ENCODE measurements around the gene FAM229B.
A peak's percentile ranks its signal among the peaks of the same experiment; 100 is the strongest.
"Not testable (repeated sequence)": the region's sequence is repeated elsewhere in the genome, so short reads cannot be mapped to it uniquely, and the experiment has no call there.

FAM229B gene

DNA sequence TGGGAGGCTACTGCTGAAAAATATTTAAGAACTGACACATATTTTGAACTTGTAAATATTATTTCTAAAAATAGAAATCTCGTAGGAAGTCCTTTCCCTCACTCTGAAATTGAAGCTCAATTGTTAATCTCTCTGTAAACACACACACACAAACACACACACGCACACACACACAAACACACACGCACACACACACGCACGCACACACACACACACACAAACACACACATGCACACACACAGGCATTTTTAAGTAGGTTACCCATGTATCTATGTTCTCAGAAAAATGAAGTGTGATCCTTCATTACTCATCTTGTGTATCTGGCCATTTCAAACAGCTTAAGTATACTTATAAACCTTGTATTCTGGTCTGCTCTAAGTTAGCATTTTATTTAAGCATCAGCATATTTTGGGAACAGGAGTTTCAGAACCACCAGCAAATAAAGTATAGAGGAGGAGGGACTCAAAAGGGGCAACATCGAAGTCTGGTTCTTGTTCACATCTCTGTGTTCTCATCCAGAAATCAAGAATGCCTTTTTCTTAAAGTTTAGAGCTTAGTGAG lies 21.9 kb upstream of the FAM229B start:
- no peak for DNase-seq

DNA sequence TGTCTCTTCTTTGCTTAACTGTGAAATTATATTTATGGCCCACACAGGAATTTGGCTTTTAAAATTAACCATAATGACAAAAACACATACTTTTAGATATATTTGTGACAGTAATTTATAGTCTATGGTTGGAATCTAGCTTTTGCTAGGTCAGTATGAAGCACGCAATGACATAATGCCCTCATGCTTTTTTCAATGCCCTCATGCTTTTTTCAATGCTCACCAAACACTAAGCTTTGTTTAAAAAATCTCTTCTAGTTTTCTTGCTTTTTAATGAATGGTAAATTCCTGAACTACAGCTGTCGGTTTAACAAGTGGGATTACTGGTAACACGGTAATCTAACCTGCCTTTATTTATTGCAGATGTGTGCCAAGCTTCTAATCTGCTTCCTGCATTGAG lies 20.8 kb upstream of the FAM229B start:
- DNase-seq: no peak

DNA sequence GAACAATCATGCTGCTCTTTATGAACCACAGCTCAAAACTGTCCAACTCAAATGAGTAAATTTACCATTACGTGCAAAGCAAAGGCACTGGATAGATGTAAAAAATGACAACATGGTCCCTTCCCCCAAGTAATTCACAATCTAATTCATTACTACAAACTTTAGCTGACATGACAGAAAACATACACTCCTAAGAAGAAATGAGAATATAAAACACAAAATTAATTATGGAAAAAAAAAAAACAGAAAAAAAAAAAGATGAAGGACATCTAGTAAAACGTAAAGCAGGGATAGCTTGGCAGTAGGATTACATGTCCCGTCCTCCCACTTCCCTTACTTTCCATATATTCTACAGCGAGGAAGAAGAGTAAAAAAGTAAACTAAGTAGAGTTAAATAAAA lies 5.8 kb upstream of the FAM229B start:
- no peak for DNase-seq

DNA sequence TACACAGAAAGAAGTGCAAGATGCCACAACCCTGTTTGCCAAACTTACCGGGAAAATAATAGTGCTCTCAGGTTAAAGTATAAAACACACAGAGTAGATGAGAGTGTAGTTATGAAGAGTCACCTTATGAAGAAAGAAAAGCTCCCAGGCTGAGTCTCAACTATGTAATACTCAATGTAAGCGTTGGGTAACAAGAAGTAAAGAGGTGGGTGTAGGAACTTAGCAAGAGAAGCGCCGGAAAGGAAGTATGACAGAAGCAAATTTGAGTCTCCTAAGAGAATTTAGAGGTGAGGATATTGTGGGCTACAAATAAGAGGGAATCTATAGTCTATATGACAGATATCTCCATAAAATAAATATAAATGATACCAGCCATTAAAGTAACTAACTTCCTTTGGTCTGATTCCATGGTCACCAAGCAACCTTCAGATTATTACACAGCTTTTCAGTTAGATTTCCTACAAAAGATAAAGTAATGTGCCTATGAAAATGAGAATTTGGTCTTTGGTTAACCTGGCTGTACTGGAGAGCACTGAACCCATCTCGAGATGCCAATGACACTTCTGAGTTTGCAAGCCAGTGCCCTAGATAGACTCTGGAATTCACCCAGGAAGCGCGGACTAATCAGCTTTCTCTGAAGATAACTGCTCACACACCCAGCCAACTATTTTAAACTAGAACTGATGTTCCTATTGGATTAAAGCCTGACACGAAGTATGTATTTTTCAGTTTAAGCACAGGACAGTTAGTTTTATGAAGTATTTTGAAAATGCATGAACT lies 1.9 kb upstream of the FAM229B start:
- DNase-seq: no peak

DNA sequence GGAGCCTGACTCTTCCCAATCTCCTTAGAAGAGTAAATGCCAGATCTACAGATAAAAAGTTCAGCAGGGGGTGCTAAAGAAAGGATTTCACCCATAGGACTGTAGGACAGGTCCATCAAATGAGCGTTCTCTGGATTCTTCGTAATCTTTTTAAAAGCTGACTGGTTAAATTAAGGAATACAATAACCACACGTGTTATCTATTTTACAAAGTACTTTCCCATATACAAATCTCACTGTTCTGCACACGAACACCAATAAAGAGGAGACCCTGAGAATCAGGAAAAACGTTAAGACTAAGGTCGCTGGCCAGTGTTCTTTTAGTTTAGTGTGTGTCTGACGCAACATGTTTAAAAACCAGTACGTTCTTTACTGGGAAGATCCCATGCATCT lies 651 bp upstream of the FAM229B start:
- DNase-seq: no peak

DNA sequence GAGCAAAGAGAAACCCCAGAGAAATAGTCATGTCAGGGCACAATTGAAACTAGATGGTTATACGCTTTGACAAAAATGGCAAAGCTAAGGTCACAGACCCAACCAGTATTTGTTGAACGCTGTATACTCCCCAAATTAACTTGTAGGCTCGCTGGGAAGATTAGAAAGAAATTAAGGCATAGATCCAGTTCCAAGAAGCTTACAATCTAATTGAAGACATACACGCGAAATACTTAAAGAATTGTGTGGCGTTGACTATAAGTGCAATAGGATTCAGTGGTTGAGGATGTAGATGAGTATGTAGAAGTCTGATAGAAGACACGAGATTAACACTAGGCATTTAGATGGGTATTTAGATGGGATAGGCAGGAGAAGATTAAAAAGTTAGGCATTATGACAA lies 525 bp downstream of the FAM229B start:
- no peak for DNase-seq

DNA sequence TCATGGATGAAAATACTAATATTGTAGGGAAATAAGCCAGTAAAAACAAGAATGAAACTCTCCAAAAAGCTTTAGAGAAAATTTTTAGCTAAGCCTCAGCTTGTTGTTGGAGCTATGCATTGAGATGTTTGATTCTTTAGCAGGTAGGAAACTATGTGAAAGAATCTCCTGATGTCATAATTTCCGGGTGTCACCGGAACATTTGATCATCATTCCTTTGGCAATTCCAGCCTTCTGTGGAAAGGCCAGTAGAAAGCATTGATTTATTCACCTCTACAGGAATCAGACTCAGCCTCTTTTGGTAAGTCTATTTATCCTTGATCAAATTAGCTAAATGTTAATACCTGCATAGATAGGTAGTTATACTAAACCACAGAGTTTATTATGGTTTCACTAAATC lies 9.5 kb downstream of the FAM229B start:
- DNase-seq: no peak

DNA sequence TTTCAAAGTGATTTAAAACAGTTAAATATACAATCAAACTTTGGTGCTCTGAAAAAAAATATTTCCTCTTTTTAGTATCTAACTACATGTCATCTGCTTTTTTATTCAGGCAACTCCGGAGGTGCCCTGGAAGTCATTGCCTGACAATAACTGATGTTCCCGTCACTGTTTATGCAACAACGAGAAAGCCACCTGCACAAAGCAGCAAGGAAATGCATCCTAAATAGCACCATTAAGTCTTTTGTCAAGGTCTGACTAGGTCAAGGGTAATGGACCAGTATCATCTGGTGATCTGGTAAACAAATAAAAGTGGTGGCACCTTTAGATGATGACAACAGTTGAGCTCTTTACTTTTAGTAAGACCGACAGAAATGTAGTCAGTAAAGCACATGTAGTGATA lies 13.2 kb downstream of the FAM229B start:
- DNase-seq: no peak

DNA sequence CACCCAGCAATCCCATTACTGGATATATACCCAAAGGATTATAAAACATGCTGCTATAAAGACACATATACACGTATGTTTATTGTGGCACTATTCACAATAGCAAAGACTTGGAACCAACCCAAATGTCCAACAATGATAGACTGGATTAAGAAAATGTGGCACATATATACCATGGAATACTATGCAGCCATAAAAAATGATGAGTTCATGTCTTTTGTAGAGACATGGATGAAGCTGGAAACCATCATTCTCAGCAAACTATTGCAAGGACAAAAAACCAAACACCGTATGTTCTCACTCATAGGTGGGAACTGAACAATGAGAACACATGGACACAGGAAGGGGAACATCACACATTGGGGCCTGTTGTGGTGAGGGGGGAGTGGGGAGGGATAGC lies 18.6 kb downstream of the FAM229B start:
- DNase-seq: not testable (repeated sequence)

DNA sequence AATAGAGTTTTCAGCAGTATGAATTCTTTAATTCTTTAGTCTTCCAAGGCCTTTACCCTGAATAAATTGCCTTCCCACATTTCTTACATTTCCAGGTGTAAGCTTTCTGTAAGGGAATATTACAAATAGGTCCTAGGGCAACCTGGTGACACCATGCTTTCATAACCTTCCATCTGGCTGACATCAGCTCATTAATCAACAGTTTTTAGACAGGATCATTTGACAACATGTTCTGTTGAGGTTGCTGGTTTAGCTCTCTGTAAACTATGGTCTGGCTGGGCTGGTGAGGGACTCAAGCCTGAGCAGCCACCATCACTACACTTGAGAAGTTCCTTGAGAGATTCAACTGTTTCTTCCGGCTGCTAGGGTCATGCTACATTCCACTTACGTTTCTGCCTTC lies 19.2 kb downstream of the FAM229B start:
- DNase-seq: no peak

DNA sequence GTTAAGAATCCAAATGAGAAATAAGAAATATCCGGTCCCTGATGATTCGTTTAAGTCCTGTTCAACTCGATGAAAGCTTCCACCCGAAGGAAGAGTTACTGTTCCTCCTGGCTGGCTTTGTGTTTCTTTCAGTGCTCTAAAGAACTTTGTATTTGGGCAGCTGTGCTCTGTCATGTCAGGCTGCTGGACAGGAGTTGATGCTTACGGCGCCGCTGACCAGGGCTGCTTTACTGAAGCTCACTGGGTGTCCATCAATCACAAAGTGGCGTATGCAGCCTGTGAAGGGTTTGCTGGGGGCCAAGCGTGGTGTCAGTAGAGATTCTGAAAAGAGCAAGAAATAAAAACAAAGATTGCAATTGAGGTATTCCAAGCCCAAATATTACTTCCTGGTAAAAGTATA lies 21.9 kb downstream of the FAM229B start:
- no peak for DNase-seq

DNA sequence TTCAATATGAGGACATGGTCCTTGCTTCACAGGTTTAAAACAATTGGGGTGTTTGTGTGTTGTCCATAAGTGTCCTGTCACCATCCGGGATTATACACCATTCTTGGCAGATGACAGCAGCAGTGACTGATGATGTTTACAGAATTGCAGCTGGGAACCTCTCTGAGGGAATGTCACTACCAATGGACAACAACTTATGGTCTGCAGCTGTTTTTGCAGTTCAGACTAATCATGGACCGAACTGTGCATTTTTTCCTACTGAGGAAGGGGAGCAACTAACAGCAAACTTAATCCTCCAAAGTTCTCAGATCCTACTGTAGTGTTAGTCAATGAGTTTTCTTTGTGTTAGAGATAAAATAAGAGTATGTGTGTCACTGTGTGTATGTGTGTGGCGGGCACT lies 26.0 kb downstream of the FAM229B start:
- DNase-seq: no peak

DNA sequence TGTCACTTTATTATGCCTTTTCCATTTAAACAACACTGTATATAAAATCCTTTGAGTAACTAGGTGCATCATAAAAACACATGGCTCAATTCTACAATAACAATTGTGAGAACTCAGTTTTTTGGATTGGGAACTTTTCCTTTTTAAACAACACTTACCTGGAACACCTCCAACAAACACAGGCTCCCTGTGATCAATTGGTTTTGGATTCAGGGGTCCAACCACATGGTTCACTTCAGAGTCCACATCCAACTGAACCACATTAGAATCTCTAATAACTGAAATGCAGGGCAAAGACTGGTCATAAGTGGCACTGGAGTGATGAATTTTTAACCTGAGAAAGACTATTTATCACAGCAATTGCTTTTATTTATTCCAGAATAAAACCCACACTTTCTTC lies 26.5 kb downstream of the FAM229B start:
- no peak for DNase-seq

DNA sequence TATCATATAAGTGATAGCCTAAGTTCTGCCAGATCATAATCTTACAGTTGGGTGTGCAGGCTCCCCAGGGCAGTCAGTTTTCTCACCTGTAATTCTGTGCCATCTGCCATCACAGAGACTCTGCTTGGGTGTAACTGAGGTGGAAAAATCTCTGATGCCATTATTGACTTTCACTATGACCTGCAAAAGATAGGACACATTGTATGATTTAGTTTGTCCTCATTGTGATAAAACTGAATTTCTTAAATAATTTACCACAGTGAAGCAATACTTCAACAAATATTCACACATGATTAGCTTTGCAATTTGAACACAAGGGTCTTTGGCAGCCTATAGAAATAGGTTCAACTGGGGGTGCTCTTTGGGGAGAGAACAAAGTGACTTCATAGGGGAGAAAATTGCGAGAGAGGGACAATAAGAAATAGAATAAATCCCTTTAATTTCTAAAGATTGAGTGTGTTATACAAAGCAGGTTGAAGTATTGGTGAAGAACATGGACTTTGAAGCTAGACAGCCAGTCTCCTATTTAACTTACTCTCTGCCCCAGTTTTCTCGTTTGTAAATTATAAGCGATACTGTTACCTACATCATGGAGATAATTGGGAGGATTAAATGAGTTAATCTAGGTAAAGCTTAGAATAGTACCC lies 27.3 kb downstream of the FAM229B start:
- no peak for DNase-seq

DNA sequence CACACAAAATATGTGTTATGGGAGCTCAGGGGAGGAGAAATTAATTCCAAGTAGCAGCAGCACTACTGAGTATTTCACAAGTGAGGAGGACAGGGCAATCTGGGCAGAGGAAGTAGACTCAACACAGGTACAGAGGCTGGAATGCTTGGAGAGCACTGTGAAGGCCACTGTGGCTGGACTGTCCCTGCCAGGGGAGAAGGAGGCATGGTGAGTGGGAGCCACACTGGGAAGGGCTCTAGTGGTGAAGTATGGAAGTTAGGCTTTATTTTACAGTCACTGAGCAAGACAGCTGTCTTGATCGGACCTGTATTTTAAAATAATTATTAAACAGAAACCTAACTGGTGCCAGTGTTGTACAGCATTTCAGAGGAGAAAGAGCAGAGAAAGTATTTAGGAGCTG lies 28.8 kb downstream of the FAM229B start:
- DNase-seq: no peak

DNA sequence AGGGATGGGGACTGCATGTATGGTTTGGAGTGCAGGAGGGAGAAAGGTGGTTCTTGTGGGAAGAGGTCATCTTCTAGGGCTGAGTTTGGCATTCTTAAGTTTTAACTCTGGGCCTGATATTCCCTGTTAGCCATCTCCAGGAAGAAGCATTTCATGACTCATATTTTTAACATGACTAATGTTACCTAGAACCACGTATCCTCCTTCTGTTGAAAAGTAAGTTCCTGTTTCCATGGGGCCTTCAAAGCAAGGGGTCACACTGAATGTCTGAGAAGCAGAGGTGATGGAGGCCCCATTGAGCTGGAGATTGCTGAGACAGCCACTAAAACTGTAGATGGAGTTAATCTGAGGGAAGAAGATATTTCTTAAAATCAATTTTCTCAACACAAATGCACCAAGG lies 30.2 kb downstream of the FAM229B start:
- DNase-seq: no peak

DNA sequence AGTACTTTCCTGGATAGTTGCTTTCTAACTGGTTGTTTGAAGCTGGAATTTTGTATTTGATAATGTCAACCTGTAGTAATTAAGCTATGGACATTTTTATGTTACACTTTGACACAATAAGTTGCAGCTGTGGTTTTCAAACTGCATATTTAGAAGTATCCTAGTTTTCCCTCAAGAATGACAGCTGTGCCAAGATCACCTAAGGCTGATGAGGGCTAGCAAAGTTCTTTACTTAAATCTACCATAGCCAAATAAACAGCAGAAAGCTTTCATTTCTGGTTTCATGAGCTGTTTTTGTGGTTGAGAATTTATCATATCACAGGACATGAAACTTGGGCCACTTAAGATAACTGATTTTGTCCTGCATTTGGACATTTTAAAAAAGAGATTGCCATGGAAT lies 30.6 kb downstream of the FAM229B start:
- DNase-seq: no peak

DNA sequence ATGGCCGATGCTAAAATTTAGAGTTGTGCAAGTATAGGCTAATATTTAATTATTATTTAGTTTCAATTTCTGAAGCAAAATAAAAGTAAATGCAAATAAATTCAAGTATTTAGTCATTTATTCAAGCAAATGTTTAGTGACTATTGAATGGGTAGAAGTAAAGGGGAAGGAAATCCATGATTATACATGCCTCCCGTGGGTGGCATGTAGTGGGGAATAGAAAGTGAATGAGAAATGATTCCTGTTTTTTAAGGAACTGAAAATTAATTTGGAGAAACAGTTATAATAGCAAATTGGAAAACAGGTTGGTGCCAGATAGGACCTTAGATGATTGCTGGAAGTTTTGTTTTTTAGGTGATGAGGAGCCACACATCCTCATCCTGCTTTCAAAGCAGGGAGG lies 35.4 kb downstream of the FAM229B start:
- no peak for DNase-seq

DNA sequence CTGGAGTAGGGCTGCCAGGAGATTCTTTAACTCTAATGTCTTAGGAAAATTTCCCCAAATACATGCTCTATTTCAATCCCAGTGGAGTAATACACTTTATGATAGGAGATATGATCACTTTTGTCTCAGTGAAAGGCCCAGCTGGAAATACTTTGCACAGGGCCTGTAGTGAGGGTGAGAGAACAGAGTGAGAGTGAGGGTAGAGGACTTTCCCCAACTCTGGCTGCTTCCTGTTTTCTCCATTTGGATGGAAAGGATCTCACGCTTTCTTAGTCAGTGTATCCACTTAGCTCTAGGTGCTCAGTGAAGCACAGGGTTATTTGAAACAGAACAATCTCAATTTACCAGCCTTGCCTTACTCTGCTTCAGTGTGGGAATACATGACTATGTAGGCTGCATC lies 36.6 kb downstream of the FAM229B start:
- no peak for DNase-seq

DNA sequence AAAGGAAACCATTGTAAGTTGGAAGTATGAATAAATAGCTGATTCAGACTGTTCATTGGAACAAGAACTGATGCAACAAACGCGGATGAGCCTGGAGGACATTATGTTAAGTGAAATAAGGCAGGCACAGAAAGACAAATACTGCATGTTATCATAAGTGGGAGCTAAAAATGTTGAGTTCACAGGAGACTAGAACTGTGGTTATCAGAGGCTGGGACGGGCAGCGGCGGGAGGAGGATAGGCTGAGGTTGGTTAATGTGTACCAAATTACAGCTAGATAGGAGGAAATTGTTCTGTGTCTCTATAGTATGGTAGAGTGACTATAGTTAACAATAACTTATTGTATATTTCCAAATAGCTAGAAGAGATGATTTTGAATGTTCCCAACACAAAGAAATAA lies 40.8 kb downstream of the FAM229B start:
- DNase-seq: no peak

DNA sequence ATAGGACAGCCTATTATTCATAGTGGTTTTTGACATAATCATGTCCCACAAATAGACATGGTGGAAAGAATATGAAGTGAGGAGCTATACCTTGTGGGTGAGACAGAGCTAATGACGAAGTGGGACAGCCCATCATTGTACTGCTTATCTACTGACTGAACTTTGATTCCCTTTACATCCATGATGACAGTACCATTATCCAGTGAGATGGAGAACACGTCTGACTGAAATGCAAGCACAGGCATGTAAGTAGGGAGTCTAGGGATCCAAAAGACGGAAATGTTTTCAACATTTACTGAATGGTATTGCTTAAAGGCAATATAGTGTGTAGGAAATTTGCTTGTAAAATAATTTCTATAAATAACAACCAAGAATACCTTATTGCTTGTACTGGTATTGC lies 43.5 kb downstream of the FAM229B start:
- no peak for DNase-seq

DNA sequence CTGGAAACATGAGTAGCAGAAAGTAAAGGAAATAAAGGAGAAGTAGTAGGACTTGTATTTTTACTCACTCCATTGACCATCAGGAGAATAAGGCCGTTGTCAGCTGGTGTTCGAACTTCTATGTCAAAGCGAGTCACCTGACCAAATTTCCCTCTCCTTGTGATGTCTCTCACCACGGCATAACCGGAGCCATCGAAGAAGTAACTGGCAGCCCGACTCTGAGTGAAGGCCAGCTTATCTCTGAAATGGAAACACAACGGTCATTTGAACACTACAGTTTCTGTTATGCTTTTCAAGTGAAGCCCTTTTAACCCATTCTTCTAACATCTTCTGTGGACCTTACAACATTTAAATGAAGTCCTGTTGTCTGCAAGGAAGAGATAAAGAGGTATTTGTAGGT lies 51.7 kb downstream of the FAM229B start:
- no peak for DNase-seq

DNA sequence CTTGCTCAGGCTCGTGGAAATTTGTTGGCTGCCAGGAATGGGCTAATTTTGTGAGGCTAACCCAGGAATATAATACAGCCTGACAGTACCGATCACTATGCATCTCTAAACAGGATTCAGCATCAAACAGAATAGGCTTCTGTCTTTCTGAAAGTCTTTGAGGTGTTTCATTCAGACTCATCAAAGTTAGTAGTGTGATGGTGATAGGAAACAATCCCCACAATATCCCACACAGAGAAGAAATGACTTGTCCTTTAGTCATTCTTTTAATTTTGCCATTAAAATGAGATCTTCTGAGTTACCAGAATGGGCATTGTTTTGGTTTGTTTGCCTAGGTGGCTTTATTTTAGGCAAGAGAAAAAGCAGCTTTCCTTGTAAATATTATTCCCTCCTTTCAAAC lies 54.3 kb downstream of the FAM229B start:
- DNase-seq: no peak

DNA sequence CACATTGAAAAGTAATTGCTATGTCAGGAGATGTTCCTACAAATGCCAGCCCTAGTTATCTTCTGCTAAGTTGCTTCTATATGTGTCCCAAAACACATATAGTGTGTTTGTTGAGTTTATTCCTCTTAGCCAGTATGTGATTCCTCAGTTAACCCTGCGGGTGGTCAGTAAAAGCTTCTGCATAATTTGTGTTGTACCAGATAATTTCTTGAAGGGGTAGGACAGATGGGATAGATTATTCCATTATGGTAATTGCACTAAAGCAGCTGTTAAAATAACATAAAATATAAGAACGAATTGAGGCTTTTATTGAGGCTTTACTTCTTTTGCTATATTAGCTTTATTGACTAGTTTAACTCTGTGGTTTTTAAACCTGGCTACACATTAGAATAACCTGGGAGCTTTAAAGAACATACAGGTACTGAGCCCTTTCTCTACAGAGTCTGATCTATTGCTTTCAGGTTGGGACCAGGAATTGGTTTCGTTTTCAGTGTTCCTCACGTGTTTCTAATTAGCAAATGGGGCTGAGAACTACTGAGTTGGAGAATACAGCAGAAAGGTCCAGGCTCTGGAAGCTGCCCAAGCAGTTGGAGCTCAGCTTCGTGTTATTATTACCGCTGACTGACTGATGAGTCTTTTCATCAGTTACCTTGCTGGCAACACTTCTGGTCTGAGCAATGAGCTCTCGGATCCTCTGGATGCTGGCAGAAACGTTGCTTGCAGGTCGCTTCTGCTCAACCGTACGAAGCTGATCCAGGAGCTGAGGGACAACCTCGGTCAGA lies 56.9 kb downstream of the FAM229B start:
- DNase-seq: peak; percentile 57
